Measurements from ENCODE around the gene CEP112.

GRCh38 chr17:66165537-66166123 is 26.3 kb downstream of the CEP112 start:
- TF ChIP-seq CTCF (IDR thresholded peaks at IDR 0.05) (peak; percentile 55), SP1 (CRISPR knock-in tag; conservative IDR thresholded peaks at IDR 0.05) (no peak), JUN (CRISPR knock-in tag; IDR thresholded peaks at IDR 0.05) (no peak), SMAD4 (CRISPR knock-in tag; IDR thresholded peaks at IDR 0.05) (no peak), USF2 (CRISPR knock-in tag; IDR thresholded peaks at IDR 0.05) (no peak), HMGXB4 (CRISPR knock-in tag; IDR thresholded peaks at IDR 0.05) (no peak)
- TF ChIP-seq, protein P1, sequence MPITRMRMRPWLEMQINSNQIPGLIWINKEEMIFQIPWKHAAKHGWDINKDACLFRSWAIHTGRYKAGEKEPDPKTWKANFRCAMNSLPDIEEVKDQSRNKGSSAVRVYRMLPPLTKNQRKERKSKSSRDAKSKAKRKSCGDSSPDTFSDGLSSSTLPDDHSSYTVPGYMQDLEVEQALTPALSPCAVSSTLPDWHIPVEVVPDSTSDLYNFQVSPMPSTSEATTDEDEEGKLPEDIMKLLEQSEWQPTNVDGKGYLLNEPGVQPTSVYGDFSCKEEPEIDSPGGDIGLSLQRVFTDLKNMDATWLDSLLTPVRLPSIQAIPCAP (CRISPR knock-in tag; IDR thresholded peaks at IDR 0.05), result no peak
- TF ChIP-seq, protein P2, sequence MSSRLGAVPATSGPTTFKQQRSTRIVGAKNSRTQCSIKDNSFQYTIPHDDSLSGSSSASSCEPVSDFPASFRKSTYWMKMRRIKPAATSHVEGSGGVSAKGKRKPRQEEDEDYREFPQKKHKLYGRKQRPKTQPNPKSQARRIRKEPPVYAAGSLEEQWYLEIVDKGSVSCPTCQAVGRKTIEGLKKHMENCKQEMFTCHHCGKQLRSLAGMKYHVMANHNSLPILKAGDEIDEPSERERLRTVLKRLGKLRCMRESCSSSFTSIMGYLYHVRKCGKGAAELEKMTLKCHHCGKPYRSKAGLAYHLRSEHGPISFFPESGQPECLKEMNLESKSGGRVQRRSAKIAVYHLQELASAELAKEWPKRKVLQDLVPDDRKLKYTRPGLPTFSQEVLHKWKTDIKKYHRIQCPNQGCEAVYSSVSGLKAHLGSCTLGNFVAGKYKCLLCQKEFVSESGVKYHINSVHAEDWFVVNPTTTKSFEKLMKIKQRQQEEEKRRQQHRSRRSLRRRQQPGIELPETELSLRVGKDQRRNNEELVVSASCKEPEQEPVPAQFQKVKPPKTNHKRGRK (CRISPR knock-in tag; IDR thresholded peaks at IDR 0.05; ENCODE audit: borderline replicate concordance), result no peak
- TF ChIP-seq, protein P3, sequence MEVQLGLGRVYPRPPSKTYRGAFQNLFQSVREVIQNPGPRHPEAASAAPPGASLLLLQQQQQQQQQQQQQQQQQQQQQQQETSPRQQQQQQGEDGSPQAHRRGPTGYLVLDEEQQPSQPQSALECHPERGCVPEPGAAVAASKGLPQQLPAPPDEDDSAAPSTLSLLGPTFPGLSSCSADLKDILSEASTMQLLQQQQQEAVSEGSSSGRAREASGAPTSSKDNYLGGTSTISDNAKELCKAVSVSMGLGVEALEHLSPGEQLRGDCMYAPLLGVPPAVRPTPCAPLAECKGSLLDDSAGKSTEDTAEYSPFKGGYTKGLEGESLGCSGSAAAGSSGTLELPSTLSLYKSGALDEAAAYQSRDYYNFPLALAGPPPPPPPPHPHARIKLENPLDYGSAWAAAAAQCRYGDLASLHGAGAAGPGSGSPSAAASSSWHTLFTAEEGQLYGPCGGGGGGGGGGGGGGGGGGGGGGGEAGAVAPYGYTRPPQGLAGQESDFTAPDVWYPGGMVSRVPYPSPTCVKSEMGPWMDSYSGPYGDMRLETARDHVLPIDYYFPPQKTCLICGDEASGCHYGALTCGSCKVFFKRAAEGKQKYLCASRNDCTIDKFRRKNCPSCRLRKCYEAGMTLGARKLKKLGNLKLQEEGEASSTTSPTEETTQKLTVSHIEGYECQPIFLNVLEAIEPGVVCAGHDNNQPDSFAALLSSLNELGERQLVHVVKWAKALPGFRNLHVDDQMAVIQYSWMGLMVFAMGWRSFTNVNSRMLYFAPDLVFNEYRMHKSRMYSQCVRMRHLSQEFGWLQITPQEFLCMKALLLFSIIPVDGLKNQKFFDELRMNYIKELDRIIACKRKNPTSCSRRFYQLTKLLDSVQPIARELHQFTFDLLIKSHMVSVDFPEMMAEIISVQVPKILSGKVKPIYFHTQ (CRISPR knock-in tag; IDR thresholded peaks at IDR 0.05), result no peak
- TF ChIP-seq, protein P4, sequence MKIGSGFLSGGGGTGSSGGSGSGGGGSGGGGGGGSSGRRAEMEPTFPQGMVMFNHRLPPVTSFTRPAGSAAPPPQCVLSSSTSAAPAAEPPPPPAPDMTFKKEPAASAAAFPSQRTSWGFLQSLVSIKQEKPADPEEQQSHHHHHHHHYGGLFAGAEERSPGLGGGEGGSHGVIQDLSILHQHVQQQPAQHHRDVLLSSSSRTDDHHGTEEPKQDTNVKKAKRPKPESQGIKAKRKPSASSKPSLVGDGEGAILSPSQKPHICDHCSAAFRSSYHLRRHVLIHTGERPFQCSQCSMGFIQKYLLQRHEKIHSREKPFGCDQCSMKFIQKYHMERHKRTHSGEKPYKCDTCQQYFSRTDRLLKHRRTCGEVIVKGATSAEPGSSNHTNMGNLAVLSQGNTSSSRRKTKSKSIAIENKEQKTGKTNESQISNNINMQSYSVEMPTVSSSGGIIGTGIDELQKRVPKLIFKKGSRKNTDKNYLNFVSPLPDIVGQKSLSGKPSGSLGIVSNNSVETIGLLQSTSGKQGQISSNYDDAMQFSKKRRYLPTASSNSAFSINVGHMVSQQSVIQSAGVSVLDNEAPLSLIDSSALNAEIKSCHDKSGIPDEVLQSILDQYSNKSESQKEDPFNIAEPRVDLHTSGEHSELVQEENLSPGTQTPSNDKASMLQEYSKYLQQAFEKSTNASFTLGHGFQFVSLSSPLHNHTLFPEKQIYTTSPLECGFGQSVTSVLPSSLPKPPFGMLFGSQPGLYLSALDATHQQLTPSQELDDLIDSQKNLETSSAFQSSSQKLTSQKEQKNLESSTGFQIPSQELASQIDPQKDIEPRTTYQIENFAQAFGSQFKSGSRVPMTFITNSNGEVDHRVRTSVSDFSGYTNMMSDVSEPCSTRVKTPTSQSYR (CRISPR knock-in tag; IDR thresholded peaks at IDR 0.05), result no peak
- TF ChIP-seq, protein P5, sequence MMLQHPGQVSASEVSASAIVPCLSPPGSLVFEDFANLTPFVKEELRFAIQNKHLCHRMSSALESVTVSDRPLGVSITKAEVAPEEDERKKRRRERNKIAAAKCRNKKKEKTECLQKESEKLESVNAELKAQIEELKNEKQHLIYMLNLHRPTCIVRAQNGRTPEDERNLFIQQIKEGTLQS (CRISPR knock-in tag; conservative IDR thresholded peaks at IDR 0.05), result no peak
- TF ChIP-seq, protein P6, sequence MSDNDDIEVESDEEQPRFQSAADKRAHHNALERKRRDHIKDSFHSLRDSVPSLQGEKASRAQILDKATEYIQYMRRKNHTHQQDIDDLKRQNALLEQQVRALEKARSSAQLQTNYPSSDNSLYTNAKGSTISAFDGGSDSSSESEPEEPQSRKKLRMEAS (CRISPR knock-in tag; IDR thresholded peaks at IDR 0.05), result no peak

All from WTC11 (cell line).